ENCODE measurements around the gene TIMM17A. TPM values are rescaled to one million over a fixed set of nuclear protein-coding genes. Genes with fewer than 3 reads are reported as not detected.

Gene TIMM17A
- total RNA-seq, 1 experiment from 2014 or later = 56.1 TPM

- TF ChIP-seq USF1 (CRISPR knock-in tag; IDR thresholded peaks at IDR 0.05) = no peak
These were observed 38.6 kb upstream of the TIMM17A start (continued) for GRCh38 chr1:201916649-201917249.

- DNase-seq (ENCODE audit: low spot score) (no peak), ATAC-seq (peak; percentile 41; the same call in 1 of the 2 replicates)
- H3K4me1 Mint-ChIP-seq = peaks cover 5% of the 10 kb centered on the region; the same call in 1 of the 2 replicates
- ChIA-PET POLR2A (no interaction called here), CTCF (interaction anchor here (1.4 to 3.1 kb wide), 2 partner anchors 22 to 29 kb away, joined by 3 to 15 read pairs; partner anchors contain the start of gene LMOD1)
- no peaks in the 10 kb centered on the region for H3K9me3 Mint-ChIP-seq
- no peaks in the 10 kb centered on the region; the same call in 1 of the 2 replicates for H3K27me3 Mint-ChIP-seq (ENCODE audit: low read depth)
- TF ChIP-seq JAZF1 (CRISPR knock-in tag; IDR thresholded peaks at IDR 0.05) = no peak
- TF ChIP-seq FOXP4 (CRISPR knock-in tag; IDR thresholded peaks at IDR 0.05) = no peak
- TF ChIP-seq ELF4 (CRISPR knock-in tag; IDR thresholded peaks at IDR 0.05; ENCODE audit: low read depth) = no peak
- no peak for TF ChIP-seq CTCF (IDR thresholded peaks at IDR 0.05)
- TF ChIP-seq IRF1 (CRISPR knock-in tag; IDR thresholded peaks at IDR 0.05) = no peak
- no peak for TF ChIP-seq NR2C2 (CRISPR knock-in tag; IDR thresholded peaks at IDR 0.05)
- no peak for TF ChIP-seq PRRX2 (CRISPR knock-in tag; IDR thresholded peaks at IDR 0.05)
- no peak for TF ChIP-seq NFATC4 (CRISPR knock-in tag; IDR thresholded peaks at IDR 0.05)
- no peak for TF ChIP-seq PREB (CRISPR knock-in tag; IDR thresholded peaks at IDR 0.05; ENCODE audit: borderline replicate concordance)
- no peak for TF ChIP-seq MYBL2 (CRISPR knock-in tag; IDR thresholded peaks at IDR 0.05)
- TF ChIP-seq MXD4 (CRISPR knock-in tag; IDR thresholded peaks at IDR 0.05; ENCODE audit: borderline replicate concordance) = no peak
- TF ChIP-seq RELA (CRISPR knock-in tag; IDR thresholded peaks at IDR 0.05; ENCODE audit: borderline replicate concordance) = no peak
- no peak for TF ChIP-seq E2F1 (CRISPR knock-in tag; IDR thresholded peaks at IDR 0.05)
- no peak for TF ChIP-seq NFE2L1 (CRISPR knock-in tag; IDR thresholded peaks at IDR 0.05)
- TF ChIP-seq HMGXB4 (CRISPR knock-in tag; IDR thresholded peaks at IDR 0.05) = no peak
- H3K36me3 Mint-ChIP-seq = no peaks in the 10 kb centered on the region
- H3K27ac Mint-ChIP-seq = no peak overlapping the region
- H3K4me3 Mint-ChIP-seq = no peak overlapping the region
These were observed 37.8 kb upstream of the TIMM17A start for GRCh38 chr1:201917362-201918033.
